Lower leg skin (tissue), 4 donors: ENCODE measurements around the gene PRKAG1. TPM values are rescaled to one million over a fixed set of nuclear protein-coding genes. Genes with fewer than 3 reads are reported as not detected.

ENCODE experiments used
- DNase-seq, 2 donors: peaks; one replicate each; pipeline ENCODE4 v3.0.0-alpha.2; 2019; ENCODE audit warnings: low spot score in 2 of 2
- H3K4me3 ChIP-seq: fragments of 200-600 bp; sonication (generic); 2 replicates; pipeline ENCODE4 v1.5.1; 2017; ENCODE audit warnings: mild to moderate bottlenecking, low read depth; ENCODE audit not compliant: poor library complexity, severe bottlenecking
- CTCF ChIP-seq, 3 donors: fragments of 450-650 bp; IDR thresholded peaks; one replicate each; pipeline ENCODE4 v1.5.1; 2016; ENCODE audit warnings: antibody characterized with exemption in 3 of 3, mild to moderate bottlenecking in 3 of 3, moderate library complexity in 2 of 3
- POLR2A ChIP-seq, 2 donors: fragments of 450-650 bp; IDR thresholded peaks; one replicate each; pipeline ENCODE4 v1.6.1; 2016 to 2017; ENCODE audit warnings: antibody characterized with exemption in 2 of 2, mild to moderate bottlenecking in 1 of 2, moderate library complexity in 1 of 2
- WGBS, 2 donors: methylation state at CpG; one replicate each; pipeline ENCODE4 v1.1.5; 2018; 5-methylcytosine and 5-hydroxymethylcytosine counted together
- intact Hi-C: fragments of 100-400 bp; cut with DNase I; formaldehyde crosslinking; loops from one replicate; pipeline ENCODE4 v1.15.0; 2023; ENCODE audit warnings: low total_unique reads
- total RNA-seq, 4 donors: library from RNA; depleted of rRNA; stranded (reverse); fragments of >200 nt; gene quantifications; one replicate each; pipeline ENCODE4 v1.1.0, GENCODE V29; 2016

The PRKAG1 gene
- total RNA-seq, 4 donors from 2014 or later, result 30.3 to 57.8 (median 49.2) TPM

GRCh38 chr12:49055092-49055491 lies 36.5 kb upstream of the PRKAG1 start:
- TF ChIP-seq POLR2A (IDR thresholded peaks at IDR 0.05), result no peak
- TF ChIP-seq CTCF (IDR thresholded peaks at IDR 0.05), result no peak
- DNase-seq, result no peak
- no peak overlapping the region for H3K4me3 ChIP-seq
- 86% methylated on average over 4 of the region's 4 CpGs for WGBS, 2 donors
- intact Hi-C loops, result no loop called here

- 94 to 96% methylated on average over 10 of the region's 10 CpGs for WGBS, 2 donors
- TF ChIP-seq POLR2A (IDR thresholded peaks at IDR 0.05) (no peak), CTCF (IDR thresholded peaks at IDR 0.05) (no peak)
- no peak for DNase-seq
- intact Hi-C loops, result no loop called here
- H3K4me3 ChIP-seq, result no peak overlapping the region
Observed at GRCh38 chr12:49054524-49054923, 35.9 kb upstream of the PRKAG1 start.

- 92 to 98% methylated on average over 5 of the region's 5 CpGs for WGBS, 2 donors
- no peak for TF ChIP-seq CTCF (IDR thresholded peaks at IDR 0.05)
- no peak for TF ChIP-seq POLR2A (IDR thresholded peaks at IDR 0.05)
- no peak for DNase-seq
Observed at GRCh38 chr12:49054096-49054495, 35.5 kb upstream of the PRKAG1 start.

GRCh38 chr12:49052451-49053208 lies 34.1 kb upstream of the PRKAG1 start:
- TF ChIP-seq POLR2A (IDR thresholded peaks at IDR 0.05), result no peak
- no peak for TF ChIP-seq CTCF (IDR thresholded peaks at IDR 0.05)
- intact Hi-C loops, result no loop called here
- DNase-seq, result no peak
- 70 to 74% methylated on average over 16 of the region's 16 CpGs for WGBS, 2 donors
- H3K4me3 ChIP-seq, result no peak overlapping the region

More at GRCh38 chr12:49054096-49054495, 35.5 kb upstream of the PRKAG1 start:
- H3K4me3 ChIP-seq, result no peak overlapping the region
- intact Hi-C loops, result no loop called here

- TF ChIP-seq CTCF (IDR thresholded peaks at IDR 0.05) (no peak), POLR2A (IDR thresholded peaks at IDR 0.05) (no peak)
- intact Hi-C loops, result no loop called here
- DNase-seq, result no peak
- H3K4me3 ChIP-seq, result no peak overlapping the region
- WGBS, 2 donors, result 89 to 91% methylated on average over 20 of the region's 20 CpGs
Observed at GRCh38 chr12:49051777-49052438, 33.3 kb upstream of the PRKAG1 start.
